Measurements from ENCODE around the gene RANBP1. TPM values are rescaled to one million over a fixed set of nuclear protein-coding genes. Genes with fewer than 3 reads are reported as not detected.
A peak's percentile ranks its signal among the peaks of the same experiment; 100 is the strongest.

RANBP1 gene
- total and polyA plus RNA-seq, 9 of the 15 experiments (the other 6 are each of a cell fraction or from before 2014, with no cell fraction given), result 162 to 2,891 (median 1,289) TPM

- TF ChIP-seq HOMEZ (CRISPR knock-in tag; IDR thresholded peaks at IDR 0.05) (no peak), NELFE (IDR thresholded peaks at IDR 0.05; ENCODE audit: insufficient read depth, insufficient read length) (no peak), SMAD2 (IDR thresholded peaks at IDR 0.05; ENCODE audit: low read depth, low read length) (no peak), MTF1 (CRISPR knock-in tag; IDR thresholded peaks at IDR 0.05; ENCODE audit: borderline replicate concordance) (no peak), RBM22 (IDR thresholded peaks at IDR 0.05; ENCODE audit: low read depth, low read length, poor library complexity, severe bottlenecking) (no peak), ZBTB7A (IDR thresholded peaks at IDR 0.05; ENCODE audit: borderline replicate concordance, control insufficient read depth, low read depth, low read length) (no peak), ZNF274 (IDR thresholded peaks at IDR 0.05; ENCODE audit: borderline replicate concordance, low read depth, low read length) (peak; percentile 46; the same call in 1 of the 2 replicates), TEAD4 (IDR thresholded peaks at IDR 0.05; ENCODE audit: low read length) (no peak), TEAD4 (CRISPR knock-in tag; IDR thresholded peaks at IDR 0.05; ENCODE audit: borderline replicate concordance) (no peak), ZNF318 (IDR thresholded peaks at IDR 0.05; ENCODE audit: borderline replicate concordance in 1 of 2, low read depth in 1 of 2) (no peak)
- TF ChIP-seq, protein P1, sequence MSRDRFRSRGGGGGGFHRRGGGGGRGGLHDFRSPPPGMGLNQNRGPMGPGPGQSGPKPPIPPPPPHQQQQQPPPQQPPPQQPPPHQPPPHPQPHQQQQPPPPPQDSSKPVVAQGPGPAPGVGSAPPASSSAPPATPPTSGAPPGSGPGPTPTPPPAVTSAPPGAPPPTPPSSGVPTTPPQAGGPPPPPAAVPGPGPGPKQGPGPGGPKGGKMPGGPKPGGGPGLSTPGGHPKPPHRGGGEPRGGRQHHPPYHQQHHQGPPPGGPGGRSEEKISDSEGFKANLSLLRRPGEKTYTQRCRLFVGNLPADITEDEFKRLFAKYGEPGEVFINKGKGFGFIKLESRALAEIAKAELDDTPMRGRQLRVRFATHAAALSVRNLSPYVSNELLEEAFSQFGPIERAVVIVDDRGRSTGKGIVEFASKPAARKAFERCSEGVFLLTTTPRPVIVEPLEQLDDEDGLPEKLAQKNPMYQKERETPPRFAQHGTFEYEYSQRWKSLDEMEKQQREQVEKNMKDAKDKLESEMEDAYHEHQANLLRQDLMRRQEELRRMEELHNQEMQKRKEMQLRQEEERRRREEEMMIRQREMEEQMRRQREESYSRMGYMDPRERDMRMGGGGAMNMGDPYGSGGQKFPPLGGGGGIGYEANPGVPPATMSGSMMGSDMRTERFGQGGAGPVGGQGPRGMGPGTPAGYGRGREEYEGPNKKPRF (IDR thresholded peaks at IDR 0.05; ENCODE audit: low read depth, low read length), result no peak
These were observed 6.2 kb upstream of the RANBP1 start (continued) for GRCh38 chr22:20109411-20110358.

Measured in K562 (cell line).